ENCODE data around the gene SLC6A2.

The SLC6A2 gene

DNA sequence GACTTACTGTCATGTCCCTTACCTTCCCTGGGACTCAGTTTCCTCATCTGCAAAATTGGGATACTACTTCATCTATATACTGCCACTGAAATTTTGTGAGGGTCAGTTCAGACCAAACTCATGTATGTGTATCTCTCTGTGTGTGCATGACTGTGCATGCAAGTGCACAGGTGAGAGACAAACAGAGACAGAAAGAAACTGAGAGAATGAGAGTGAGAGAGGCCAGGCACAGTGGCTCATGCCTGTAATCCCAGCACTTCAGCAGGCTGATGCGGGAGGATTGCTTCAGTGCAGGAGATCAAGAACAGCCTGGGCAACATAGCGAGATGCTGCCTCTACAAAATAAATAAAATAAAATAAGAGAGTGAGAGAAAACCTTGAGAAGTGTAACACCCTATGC is 32.1 kb upstream of the SLC6A2 start:
- DNase-seq (ENCODE audit: low read depth in 2 of 2) = no peak
- no peak overlapping the region for H3K4me3 ChIP-seq (replicated peaks in 1 of 2; ENCODE audit: low read depth in 2 of 2, low read length in 2 of 2)
- TF ChIP-seq, protein P1, sequence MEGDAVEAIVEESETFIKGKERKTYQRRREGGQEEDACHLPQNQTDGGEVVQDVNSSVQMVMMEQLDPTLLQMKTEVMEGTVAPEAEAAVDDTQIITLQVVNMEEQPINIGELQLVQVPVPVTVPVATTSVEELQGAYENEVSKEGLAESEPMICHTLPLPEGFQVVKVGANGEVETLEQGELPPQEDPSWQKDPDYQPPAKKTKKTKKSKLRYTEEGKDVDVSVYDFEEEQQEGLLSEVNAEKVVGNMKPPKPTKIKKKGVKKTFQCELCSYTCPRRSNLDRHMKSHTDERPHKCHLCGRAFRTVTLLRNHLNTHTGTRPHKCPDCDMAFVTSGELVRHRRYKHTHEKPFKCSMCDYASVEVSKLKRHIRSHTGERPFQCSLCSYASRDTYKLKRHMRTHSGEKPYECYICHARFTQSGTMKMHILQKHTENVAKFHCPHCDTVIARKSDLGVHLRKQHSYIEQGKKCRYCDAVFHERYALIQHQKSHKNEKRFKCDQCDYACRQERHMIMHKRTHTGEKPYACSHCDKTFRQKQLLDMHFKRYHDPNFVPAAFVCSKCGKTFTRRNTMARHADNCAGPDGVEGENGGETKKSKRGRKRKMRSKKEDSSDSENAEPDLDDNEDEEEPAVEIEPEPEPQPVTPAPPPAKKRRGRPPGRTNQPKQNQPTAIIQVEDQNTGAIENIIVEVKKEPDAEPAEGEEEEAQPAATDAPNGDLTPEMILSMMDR (IDR thresholded peaks at IDR 0.05; ENCODE audit: low read depth, low read length) = no peak

GRCh38 chr16:55624696-55625095 is 31.1 kb upstream of the SLC6A2 start:
- TF ChIP-seq, protein P1 (IDR thresholded peaks at IDR 0.05; ENCODE audit: low read depth, low read length) = no peak
- DNase-seq (ENCODE audit: low read depth in 2 of 2) = no peak
- H3K4me3 ChIP-seq (replicated peaks in 1 of 2; ENCODE audit: low read depth in 2 of 2, low read length in 2 of 2) = no peak overlapping the region

DNA sequence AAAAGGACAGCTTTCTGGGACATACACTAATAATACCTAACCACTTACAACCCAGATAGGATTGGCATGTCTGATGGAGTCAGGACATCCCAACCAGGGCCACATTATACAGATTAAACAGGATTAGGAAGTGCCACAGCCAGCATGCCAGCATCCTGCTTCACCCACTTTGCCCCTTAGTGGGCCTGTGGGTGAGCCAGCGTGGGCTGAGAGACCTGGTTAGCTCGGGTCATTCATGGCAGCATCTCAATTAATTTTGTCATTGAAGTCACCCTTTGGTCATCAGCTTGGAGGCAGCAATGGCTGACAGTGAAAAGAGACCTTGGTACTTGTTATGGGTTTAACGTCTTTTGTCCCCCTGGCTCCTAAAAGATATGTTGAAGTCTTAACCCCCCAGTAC is 29.9 kb upstream of the SLC6A2 start:
- TF ChIP-seq, protein P1 (IDR thresholded peaks at IDR 0.05; ENCODE audit: low read depth, low read length) = no peak
- no peak overlapping the region for H3K4me3 ChIP-seq (replicated peaks in 1 of 2; ENCODE audit: low read depth in 2 of 2, low read length in 2 of 2)
- DNase-seq (ENCODE audit: low read depth in 2 of 2) = no peak

GRCh38 chr16:55628306-55628968 is 27.4 kb upstream of the SLC6A2 start:
- TF ChIP-seq, protein P1 (IDR thresholded peaks at IDR 0.05; ENCODE audit: low read depth, low read length) = no peak
- DNase-seq (ENCODE audit: low read depth in 2 of 2) = no peak
- H3K4me3 ChIP-seq (replicated peaks in 1 of 2; ENCODE audit: low read depth in 2 of 2, low read length in 2 of 2) = no peak overlapping the region

- H3K4me3 ChIP-seq (replicated peaks in 1 of 2; ENCODE audit: low read depth in 2 of 2, low read length in 2 of 2) = no peak overlapping the region
- DNase-seq (ENCODE audit: low read depth in 2 of 2) = no peak
- TF ChIP-seq, protein P1 (IDR thresholded peaks at IDR 0.05; ENCODE audit: low read depth, low read length) = no peak
Observed at GRCh38 chr16:55630774-55631173, 25.0 kb upstream of the SLC6A2 start.

DNA sequence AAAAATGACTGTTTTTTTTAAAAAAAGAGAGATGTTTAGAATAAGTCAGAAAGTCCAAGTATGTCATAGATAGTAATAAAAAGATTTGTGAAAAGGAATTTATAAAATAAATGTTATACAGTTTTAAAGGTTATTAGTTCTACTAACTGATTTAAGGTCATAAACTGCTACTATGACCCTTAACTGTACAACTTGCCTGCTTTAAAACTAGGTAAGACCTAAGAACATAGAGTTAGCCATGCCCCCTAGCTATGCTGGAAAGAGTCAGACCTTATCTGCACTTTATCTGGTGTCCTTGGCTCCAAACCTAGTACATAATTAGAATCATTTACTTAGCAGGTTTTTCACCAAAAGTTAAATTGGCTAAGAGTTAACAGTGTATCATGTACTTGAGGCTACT is 23.5 kb upstream of the SLC6A2 start:
- H3K4me3 ChIP-seq (replicated peaks in 1 of 2; ENCODE audit: low read depth in 2 of 2, low read length in 2 of 2) = no peak overlapping the region
- TF ChIP-seq, protein P1 (IDR thresholded peaks at IDR 0.05; ENCODE audit: low read depth, low read length) = no peak
- DNase-seq (ENCODE audit: low read depth in 2 of 2) = no peak

DNA sequence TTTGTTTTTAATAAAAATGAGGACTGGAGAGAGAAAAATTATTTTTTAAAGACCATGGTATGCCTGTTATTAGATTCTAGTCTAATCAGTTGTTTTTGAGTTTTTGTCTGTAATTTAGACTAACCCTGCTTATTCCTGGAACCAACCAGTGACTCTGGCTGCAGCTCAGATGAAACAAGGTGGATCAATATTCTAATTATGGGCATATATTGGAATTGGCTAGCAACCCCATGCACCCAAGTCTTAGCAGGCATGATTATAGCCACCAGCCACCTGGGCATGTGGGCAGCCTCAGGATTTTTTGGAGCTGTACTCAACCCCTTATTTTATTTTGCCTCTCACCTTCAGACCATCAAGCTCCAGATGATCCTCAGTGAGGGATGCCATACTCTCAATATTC is 21.6 kb upstream of the SLC6A2 start:
- H3K4me3 ChIP-seq (replicated peaks in 1 of 2; ENCODE audit: low read depth in 2 of 2, low read length in 2 of 2) = no peak overlapping the region
- DNase-seq (ENCODE audit: low read depth in 2 of 2) = no peak
- TF ChIP-seq, protein P1 (IDR thresholded peaks at IDR 0.05; ENCODE audit: low read depth, low read length) = no peak

All from cardiac fibroblast (primary cell).